SJSA1 (cell line): Measurements from ENCODE around the gene NKD1. TPM values are rescaled to one million over a fixed set of nuclear protein-coding genes. Genes with fewer than 3 reads are reported as not detected.

Source experiments
- DNase-seq, 2 experiments: peaks; one replicate each; pipeline ENCODE4 v3.0.0-alpha.2; 2015 to 2020; ENCODE audit warnings: low spot score in 2 of 2, low read depth in 1 of 2
- H3K27ac ChIP-seq: fragments of 250-450 bp; sonication (Bioruptor Pico); 2 replicates; pipeline ENCODE4 v1.5.1; 2020; ENCODE audit warnings: mild to moderate bottlenecking, moderate library complexity
- H3K27me3 ChIP-seq: fragments of 250-450 bp; sonication (Bioruptor Pico); replicated peaks from 2 replicates; pipeline ENCODE4 v1.5.1; 2020; ENCODE audit warnings: mild to moderate bottlenecking, moderate library complexity
- H3K36me3 ChIP-seq: fragments of 250-450 bp; sonication (Bioruptor Pico); 2 replicates; pipeline ENCODE4 v1.5.1; 2020; ENCODE audit warnings: mild to moderate bottlenecking
- H3K4me1 ChIP-seq: fragments of 250-450 bp; sonication (Bioruptor Pico); replicated peaks from 2 replicates; pipeline ENCODE4 v1.6.1; 2021; ENCODE audit warnings: mild to moderate bottlenecking
- H3K4me3 ChIP-seq: fragments of 250-450 bp; sonication (Bioruptor Pico); 2 replicates; pipeline ENCODE4 v1.5.1; 2020; ENCODE audit warnings: mild to moderate bottlenecking
- H3K9me3 ChIP-seq: fragments of 250-450 bp; sonication (Bioruptor Pico); replicated peaks from 2 replicates; pipeline ENCODE4 v1.5.1; 2020; ENCODE audit warnings: mild to moderate bottlenecking
- total RNA-seq: library from RNA; depleted of rRNA; stranded (reverse); fragments of >200 nt; shearing (Covaris generic); gene quantifications from 2 replicates; pipeline ENCODE4 v1.2.3, GENCODE V29; 2014

Gene NKD1
- total RNA-seq, 1 experiment from 2014 or later = 0.42 TPM

DNA sequence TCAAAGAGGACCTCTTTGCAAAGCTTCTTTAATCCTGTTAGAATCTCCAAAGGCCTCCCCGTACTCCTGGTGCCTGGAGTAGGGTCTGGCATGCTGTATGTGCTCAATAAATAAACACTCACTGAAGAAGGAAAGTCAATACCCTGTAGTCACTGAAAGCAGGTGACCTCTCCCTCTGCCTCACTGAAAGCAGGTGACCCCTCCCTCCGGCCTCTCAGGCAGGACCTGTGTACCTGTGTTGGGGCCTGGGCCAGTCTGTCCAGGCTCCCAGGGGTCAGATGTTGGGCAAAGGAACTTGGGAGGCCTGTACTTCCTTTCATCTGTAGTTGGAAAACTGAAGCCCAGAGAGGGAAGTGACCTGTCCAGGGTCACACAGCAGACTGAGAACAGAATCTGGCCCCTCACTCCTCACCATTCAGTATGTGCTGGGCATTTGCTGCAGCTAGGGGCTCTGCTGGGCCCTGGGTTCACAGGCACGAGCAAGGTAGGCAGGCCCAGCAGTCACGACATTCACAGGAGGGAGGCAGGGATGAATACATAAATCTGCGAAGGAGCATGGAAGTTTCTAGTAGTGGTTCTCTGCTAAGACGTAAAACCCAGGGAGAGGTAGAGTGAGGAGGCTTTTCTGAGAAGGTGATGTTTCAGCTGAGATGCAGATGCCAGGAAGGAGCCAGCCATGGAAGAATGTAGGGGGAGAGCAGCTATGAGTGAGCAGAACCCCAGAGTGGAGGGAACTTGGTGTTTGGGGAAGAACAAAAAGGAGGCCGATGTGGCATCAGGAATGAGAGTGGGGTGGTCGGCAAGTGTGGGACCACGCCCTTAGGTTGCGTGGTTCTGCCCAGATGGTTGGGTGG lies 64.0 kb downstream of the NKD1 start:
- Histone ChIP-seq H3K27me3 (no peaks in the 10 kb centered on the region), H3K4me1 (peaks cover 3% of the 10 kb centered on the region), H3K9me3 (no peaks in the 10 kb centered on the region), H3K27ac (no peak overlapping the region), H3K4me3 (no peak overlapping the region), H3K36me3 (no peaks in the 10 kb centered on the region)
- DNase-seq = no peak

- Histone ChIP-seq H3K4me3 (no peak overlapping the region), H3K9me3 (no peaks in the 10 kb centered on the region), H3K27me3 (no peaks in the 10 kb centered on the region), H3K4me1 (peaks cover 3% of the 10 kb centered on the region), H3K36me3 (no peaks in the 10 kb centered on the region), H3K27ac (no peak overlapping the region)
- no peak for DNase-seq
Observed at GRCh38 chr16:50612849-50613198, 64.6 kb downstream of the NKD1 start.

- Histone ChIP-seq H3K4me1 (peaks cover 3% of the 10 kb centered on the region), H3K4me3 (no peak overlapping the region)
- no peak for DNase-seq
Observed at GRCh38 chr16:50613281-50613963, 65.2 kb downstream of the NKD1 start.

DNA sequence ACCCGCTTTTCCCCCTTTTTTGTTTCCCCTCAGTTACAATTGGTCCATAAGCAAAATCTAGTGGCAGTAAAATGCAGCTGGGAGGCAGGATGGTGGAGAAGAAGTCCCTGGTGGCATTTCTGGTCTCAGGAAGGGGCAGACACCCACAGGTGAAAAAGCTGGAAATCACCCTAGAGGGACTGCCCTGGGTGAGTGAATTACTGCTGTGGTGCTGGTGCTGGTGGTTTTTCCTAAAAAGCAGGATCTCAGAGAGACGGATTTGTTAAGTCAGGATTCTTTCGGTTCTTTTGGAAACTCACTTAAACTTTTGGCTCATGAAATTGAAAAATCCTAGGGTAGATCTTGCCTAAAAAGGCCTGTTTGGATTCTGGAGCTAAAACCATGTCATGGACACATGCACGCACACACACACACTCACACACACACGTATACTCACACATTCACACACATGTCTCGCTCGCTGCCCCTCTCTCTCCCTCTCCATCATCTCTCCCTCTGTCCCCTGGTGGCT lies 65.8 kb downstream of the NKD1 start:
- no peaks in the 10 kb centered on the region for H3K9me3 ChIP-seq
- no peak overlapping the region for H3K27ac ChIP-seq
- peaks cover 3% of the 10 kb centered on the region for H3K4me1 ChIP-seq
- no peaks in the 10 kb centered on the region for H3K36me3 ChIP-seq
- no peaks in the 10 kb centered on the region for H3K27me3 ChIP-seq
- no peak for DNase-seq
- H3K4me3 ChIP-seq = no peak overlapping the region

More at GRCh38 chr16:50613281-50613963, 65.2 kb downstream of the NKD1 start:
- no peaks in the 10 kb centered on the region for H3K36me3 ChIP-seq
- no peak overlapping the region for H3K27ac ChIP-seq
- H3K27me3 ChIP-seq = no peaks in the 10 kb centered on the region
- no peaks in the 10 kb centered on the region for H3K9me3 ChIP-seq

DNA sequence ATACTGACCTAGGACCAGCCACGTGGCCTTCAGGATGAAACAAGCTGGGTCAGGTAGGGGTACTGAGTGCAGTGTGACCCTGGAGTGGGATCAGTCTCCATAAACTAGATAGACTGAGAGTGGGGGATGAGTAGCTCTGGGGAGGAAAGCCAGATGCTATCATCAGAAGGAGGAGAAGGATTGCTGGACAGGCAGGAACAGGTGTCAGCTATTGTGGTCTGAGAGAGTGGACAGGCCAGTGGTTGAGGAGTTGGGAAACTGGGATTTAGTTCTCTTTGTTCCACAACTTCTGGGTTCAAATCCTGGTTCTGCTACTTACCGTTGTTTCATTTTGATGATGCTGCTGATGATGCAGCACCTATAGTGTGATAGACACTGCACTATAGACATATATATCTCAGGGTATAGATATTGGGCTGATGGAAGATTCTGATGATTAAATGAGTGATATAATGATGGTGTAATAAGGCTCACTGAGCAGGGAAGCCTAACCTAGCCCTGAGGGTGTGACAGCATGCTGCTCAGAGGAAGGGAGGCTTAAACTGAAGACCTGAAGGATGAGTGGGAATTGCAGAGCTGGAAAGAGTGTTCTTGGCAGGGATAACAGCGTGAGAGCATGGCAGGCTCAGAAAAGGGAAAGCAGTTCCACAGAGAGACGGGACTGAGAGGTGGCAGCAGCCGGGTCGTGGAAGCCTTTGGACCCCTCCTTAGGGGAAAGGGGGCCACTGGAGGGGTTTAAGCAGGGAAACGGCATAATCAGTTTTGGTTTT lies 66.9 kb downstream of the NKD1 start:
- H3K4me1 ChIP-seq = peaks cover 3% of the 10 kb centered on the region
- DNase-seq = no peak
- no peak overlapping the region for H3K4me3 ChIP-seq
- no peaks in the 10 kb centered on the region for H3K9me3 ChIP-seq
- H3K36me3 ChIP-seq = no peaks in the 10 kb centered on the region
- no peak overlapping the region for H3K27ac ChIP-seq
- H3K27me3 ChIP-seq = no peaks in the 10 kb centered on the region

- Histone ChIP-seq H3K27ac (no peak overlapping the region), H3K4me3 (no peak overlapping the region), H3K36me3 (no peaks in the 10 kb centered on the region), H3K9me3 (no peaks in the 10 kb centered on the region), H3K4me1 (peaks cover 3% of the 10 kb centered on the region), H3K27me3 (no peaks in the 10 kb centered on the region)
- no peak for DNase-seq
Observed at GRCh38 chr16:50615891-50616290, 67.7 kb downstream of the NKD1 start.

GRCh38 chr16:50616386-50616785 lies 68.2 kb downstream of the NKD1 start:
- no peaks in the 10 kb centered on the region for H3K27me3 ChIP-seq
- H3K9me3 ChIP-seq = no peaks in the 10 kb centered on the region
- no peak overlapping the region for H3K4me3 ChIP-seq
- no peaks in the 10 kb centered on the region for H3K36me3 ChIP-seq
- peaks cover 3% of the 10 kb centered on the region for H3K4me1 ChIP-seq
- no peak for DNase-seq
- H3K27ac ChIP-seq = no peak overlapping the region

DNA sequence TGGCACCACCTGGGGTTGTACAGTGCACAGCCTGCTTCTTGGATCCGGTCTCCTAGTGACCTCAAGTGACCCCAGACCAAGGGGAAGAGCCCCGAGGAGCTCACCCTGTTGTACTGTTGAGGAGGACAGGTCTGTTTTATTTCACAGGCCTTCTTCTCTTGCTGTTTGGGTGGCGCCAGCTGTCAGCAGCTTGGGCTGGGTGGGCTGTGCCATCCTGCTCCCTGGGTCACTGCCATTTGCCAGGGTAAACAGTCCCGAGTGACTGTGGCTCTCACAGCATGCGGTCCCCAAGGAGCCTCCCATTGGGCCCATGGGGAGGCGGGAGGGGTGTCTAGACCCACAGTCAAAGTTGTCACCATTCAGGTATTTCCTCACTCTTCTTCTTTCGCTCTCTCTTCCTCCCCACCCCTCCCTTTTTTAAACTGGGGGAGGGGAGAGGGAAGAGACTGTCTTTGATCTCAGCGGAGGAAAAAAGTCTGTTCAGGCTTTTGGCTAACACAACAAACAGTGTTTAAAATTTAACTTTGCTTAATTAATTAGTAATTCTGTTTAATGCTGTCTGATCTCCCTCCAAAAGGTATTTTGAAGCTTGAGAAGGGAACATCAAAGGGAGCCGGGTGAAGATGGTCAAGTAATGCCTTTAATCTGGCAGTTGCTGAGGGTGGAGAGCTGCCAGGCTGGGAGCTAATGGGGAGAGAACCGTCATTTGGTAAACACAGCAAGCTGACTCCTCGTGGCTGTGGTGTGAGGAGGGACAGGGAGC lies 68.9 kb downstream of the NKD1 start:
- no peak for DNase-seq
- Histone ChIP-seq H3K27ac (no peak overlapping the region), H3K4me3 (no peak overlapping the region)

GRCh38 chr16:50617646-50618184 lies 69.5 kb downstream of the NKD1 start:
- no peak overlapping the region for H3K27ac ChIP-seq

More for the DNA sequence above, 68.9 kb downstream of the NKD1 start:
- Histone ChIP-seq H3K36me3 (no peaks in the 10 kb centered on the region), H3K9me3 (no peaks in the 10 kb centered on the region), H3K4me1 (peaks cover 3% of the 10 kb centered on the region; the same call in 1 of the 2 replicates), H3K27me3 (no peaks in the 10 kb centered on the region)

DNA sequence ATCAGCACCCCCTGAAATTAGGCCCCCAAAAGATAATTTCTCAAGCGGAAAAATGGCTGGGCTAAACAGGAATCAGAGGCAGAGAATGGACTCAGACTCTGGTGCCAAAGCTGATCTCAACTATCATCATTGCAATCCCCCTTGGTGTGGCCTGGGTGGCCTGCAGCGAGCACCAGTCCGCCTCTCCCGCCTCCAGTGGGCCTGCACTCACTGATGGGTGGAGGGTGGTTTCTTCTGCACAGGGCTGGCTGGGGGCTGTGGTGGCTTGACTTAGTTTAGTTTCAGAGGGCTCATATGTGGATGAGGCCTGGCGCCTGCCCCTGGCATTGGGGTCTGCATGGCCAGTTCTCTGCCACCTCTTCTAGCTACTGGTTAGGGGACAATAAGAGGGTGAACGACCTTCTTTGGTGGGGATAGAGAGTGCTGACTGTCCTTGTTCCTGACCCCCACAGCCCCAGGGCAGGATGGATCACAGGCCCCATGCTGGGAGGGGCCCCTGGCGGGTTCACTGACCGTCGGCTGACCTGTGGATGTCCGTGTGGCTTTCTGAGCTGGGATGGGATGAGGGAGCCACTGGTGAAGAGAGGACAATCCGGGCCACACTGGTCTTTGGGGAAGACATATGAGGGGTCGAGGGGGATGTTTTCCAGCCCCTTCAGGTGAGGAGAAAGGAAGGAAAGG lies 70.2 kb downstream of the NKD1 start:
- no peak for DNase-seq
- H3K4me3 ChIP-seq = no peak overlapping the region
- no peaks in the 10 kb centered on the region for H3K27me3 ChIP-seq
- H3K36me3 ChIP-seq = no peaks in the 10 kb centered on the region
- H3K27ac ChIP-seq = no peak overlapping the region
- H3K9me3 ChIP-seq = no peaks in the 10 kb centered on the region
- peaks cover 3% of the 10 kb centered on the region; the same call in 1 of the 2 replicates for H3K4me1 ChIP-seq

More at GRCh38 chr16:50617646-50618184, 69.5 kb downstream of the NKD1 start:
- Histone ChIP-seq H3K36me3 (no peaks in the 10 kb centered on the region), H3K4me1 (peaks cover 3% of the 10 kb centered on the region; the same call in 1 of the 2 replicates), H3K4me3 (no peak overlapping the region), H3K27me3 (no peaks in the 10 kb centered on the region), H3K9me3 (no peaks in the 10 kb centered on the region)
- DNase-seq = no peak

DNA sequence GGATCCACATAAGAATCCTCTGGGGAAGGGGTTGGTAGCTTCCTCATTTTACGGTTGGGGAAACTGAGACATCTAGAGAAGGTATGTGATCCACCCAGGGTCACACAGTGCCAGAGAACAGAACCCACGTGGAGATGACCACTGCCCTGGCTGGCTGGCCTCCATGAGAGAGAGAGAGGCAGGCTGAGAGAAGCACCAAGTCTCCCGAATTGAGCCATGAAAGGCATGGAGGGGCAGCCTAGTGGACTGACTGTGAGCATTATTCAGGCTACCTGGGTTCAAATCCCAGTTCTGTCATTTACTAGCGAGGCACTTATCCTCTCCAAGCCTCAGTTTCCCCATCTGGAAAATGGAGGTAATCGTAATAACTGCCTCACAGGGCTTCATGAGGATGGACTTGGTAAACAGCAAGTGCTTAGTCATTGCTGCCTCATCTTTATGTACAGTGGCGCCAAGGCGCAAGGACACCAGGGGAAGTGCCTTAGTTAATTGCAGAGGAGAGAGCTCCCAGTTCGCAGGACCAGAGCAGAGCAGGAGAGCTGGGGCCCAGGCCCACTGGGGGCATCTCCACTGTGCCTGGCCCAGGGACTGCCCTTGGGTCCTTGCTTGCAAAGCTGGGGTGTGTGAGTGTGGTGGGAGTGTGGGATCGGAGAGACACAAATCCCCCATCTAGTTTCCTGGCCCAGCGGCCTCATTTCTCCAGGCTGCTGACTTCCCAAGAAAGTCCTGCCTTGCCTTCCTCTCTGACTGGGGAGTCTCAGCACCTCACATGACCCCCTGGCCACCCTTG lies 71.7 kb downstream of the NKD1 start:
- Histone ChIP-seq H3K9me3 (no peaks in the 10 kb centered on the region), H3K36me3 (no peaks in the 10 kb centered on the region), H3K27me3 (no peaks in the 10 kb centered on the region), H3K27ac (no peak overlapping the region), H3K4me3 (no peak overlapping the region), H3K4me1 (peaks cover 3% of the 10 kb centered on the region; the same call in 1 of the 2 replicates)
- no peak for DNase-seq
